Mesothelial cell of epicardium (in vitro differentiated cells): ENCODE measurements around the gene EFHC1. TPM values are rescaled to one million over a fixed set of nuclear protein-coding genes. Genes with fewer than 3 reads are reported as not detected.
"Not testable (repeated sequence)": the region's sequence is repeated elsewhere in the genome, so short reads cannot be mapped to it uniquely, and the experiment has no call there.

Experiments
- DNase-seq, 2 experiments: peaks; one replicate each; pipeline ENCODE4 v3.0.0; 2021; ENCODE audit warnings: low spot score in 2 of 2; ENCODE audit not compliant: unreplicated experiment in 2 of 2
- H3K27ac Mint-ChIP-seq: 2 replicates; pipeline ENCODE4 v1.8.0; 2021; ENCODE audit warnings: mixed read lengths
- H3K27me3 Mint-ChIP-seq: 2 replicates; pipeline ENCODE4 v1.8.0; 2021; ENCODE audit warnings: low read depth, mixed read lengths
- H3K36me3 Mint-ChIP-seq: 2 replicates; pipeline ENCODE4 v1.8.0; 2021; ENCODE audit warnings: mixed read lengths
- H3K4me1 Mint-ChIP-seq: 2 replicates; pipeline ENCODE4 v1.8.0; 2021; ENCODE audit warnings: mixed read lengths
- H3K4me3 Mint-ChIP-seq: 2 replicates; pipeline ENCODE4 v1.8.0; 2021; ENCODE audit warnings: mild to moderate bottlenecking, moderate library complexity, mixed read lengths
- H3K9me3 Mint-ChIP-seq: 2 replicates; pipeline ENCODE4 v1.8.0; 2021; ENCODE audit warnings: mixed read lengths
- CTCF ChIP-seq: fragments of 200-600 bp; sonication (generic); IDR thresholded peaks from one replicate; pipeline ENCODE4 v1.5.0; 2021; ENCODE audit warnings: antibody characterized with exemption; ENCODE audit not compliant: unreplicated experiment
- total RNA-seq: library from RNA; stranded (reverse); gene quantifications from 3 replicates; pipeline ENCODE4 v1.2.1, GENCODE V29; 2021

Gene EFHC1
- total RNA-seq, 1 donor from 2014 or later, result 34.4 TPM

- H3K27ac Mint-ChIP-seq, result no peak overlapping the region
- H3K36me3 Mint-ChIP-seq, result peaks cover 12% of the 10 kb centered on the region
- TF ChIP-seq CTCF, result no peak
- H3K27me3 Mint-ChIP-seq, result no peaks in the 10 kb centered on the region
- DNase-seq, result no peak
- H3K9me3 Mint-ChIP-seq, result peaks cover 13% of the 10 kb centered on the region
- no peaks in the 10 kb centered on the region for H3K4me1 Mint-ChIP-seq
- H3K4me3 Mint-ChIP-seq, result no peak overlapping the region
Measured at GRCh38 chr6:52376763-52377162, 43.4 kb upstream of the EFHC1 start.

- peaks cover 13% of the 10 kb centered on the region for H3K9me3 Mint-ChIP-seq
- no peak for TF ChIP-seq CTCF
- peaks cover 12% of the 10 kb centered on the region for H3K36me3 Mint-ChIP-seq
- DNase-seq, result no peak
- H3K4me3 Mint-ChIP-seq, result no peak overlapping the region
- H3K27ac Mint-ChIP-seq, result no peak overlapping the region
- H3K27me3 Mint-ChIP-seq, result no peaks in the 10 kb centered on the region
- no peaks in the 10 kb centered on the region for H3K4me1 Mint-ChIP-seq
Measured at GRCh38 chr6:52377538-52378221, 42.5 kb upstream of the EFHC1 start.

GRCh38 chr6:52381249-52381648 lies 38.9 kb upstream of the EFHC1 start:
- no peaks in the 10 kb centered on the region for H3K4me1 Mint-ChIP-seq
- no peak for DNase-seq
- no peak overlapping the region for H3K27ac Mint-ChIP-seq
- peaks cover 14% of the 10 kb centered on the region for H3K9me3 Mint-ChIP-seq
- no peak overlapping the region for H3K4me3 Mint-ChIP-seq
- peaks cover 9% of the 10 kb centered on the region for H3K36me3 Mint-ChIP-seq
- no peak for TF ChIP-seq CTCF
- H3K27me3 Mint-ChIP-seq, result no peaks in the 10 kb centered on the region

GRCh38 chr6:52384145-52384766 lies 35.9 kb upstream of the EFHC1 start:
- Mint-ChIP-seq H3K9me3 (peaks cover 11% of the 10 kb centered on the region), H3K27me3 (no peaks in the 10 kb centered on the region), H3K4me3 (no peak overlapping the region), H3K27ac (no peak overlapping the region), H3K4me1 (peaks cover 7% of the 10 kb centered on the region), H3K36me3 (peaks cover 15% of the 10 kb centered on the region)
- no peak for TF ChIP-seq CTCF
- DNase-seq, result no peak

GRCh38 chr6:52385074-52385473 lies 35.1 kb upstream of the EFHC1 start:
- H3K27me3 Mint-ChIP-seq, result no peaks in the 10 kb centered on the region
- no peak for TF ChIP-seq CTCF
- H3K4me3 Mint-ChIP-seq, result no peak overlapping the region
- peaks cover 15% of the 10 kb centered on the region for H3K36me3 Mint-ChIP-seq
- peaks cover 11% of the 10 kb centered on the region for H3K9me3 Mint-ChIP-seq
- no peak overlapping the region for H3K27ac Mint-ChIP-seq
- DNase-seq, result no peak
- H3K4me1 Mint-ChIP-seq, result peaks cover 15% of the 10 kb centered on the region

- not testable (repeated sequence) for H3K27me3 Mint-ChIP-seq, H3K27ac Mint-ChIP-seq, DNase-seq, H3K4me3 Mint-ChIP-seq
- peaks cover 15% of the 10 kb centered on the region for H3K36me3 Mint-ChIP-seq
- H3K4me1 Mint-ChIP-seq, result peaks cover 21% of the 10 kb centered on the region
- peaks cover 11% of the 10 kb centered on the region for H3K9me3 Mint-ChIP-seq
Measured at GRCh38 chr6:52388119-52388518, 32.0 kb upstream of the EFHC1 start.
